Naive thymus-derived CD4-positive, alpha-beta T cell (primary cell): ENCODE results near the gene ORC6. TPM values are rescaled to one million over a fixed set of nuclear protein-coding genes. Genes with fewer than 3 reads are reported as not detected.

Experiments used
- ATAC-seq: fragments of 150-1000 bp; cut with Tn5 transposase; 2 replicates; pipeline ENCODE4 v1.10.0; 2021; ENCODE audit warnings: mild to moderate bottlenecking, moderate library complexity
- CTCF ChIA-PET: fragments of 350-600 bp; sonication (Branson Sonifier 250); formaldehyde crosslinking; loops from one replicate; lab custom pipeline; 2021; ENCODE audit warnings: antibody characterized with exemption; lab: Charles Lee
- POLR2A ChIA-PET: fragments of 350-600 bp; sonication (Branson Sonifier 250); formaldehyde crosslinking; loops from one replicate; lab custom pipeline; 2021; ENCODE audit warnings: antibody characterized with exemption, inconsistent platforms; lab: Charles Lee
- DNase-seq, 9 donors: peaks; one replicate each; pipeline versions ENCODE4 v3.0.0 to v3.0.0-alpha.2; 2020 to 2022; ENCODE audit warnings: mixed read lengths in 1 of 9
- H3K27ac ChIP-seq: one replicate; pipeline ENCODE4 v1.7.0; 2013; ENCODE audit warnings: mild to moderate bottlenecking, low read depth, low read length, moderate library complexity
- H3K27me3 ChIP-seq, 2 donors: one replicate each; pipeline ENCODE4 v1.7.0; 2013; ENCODE audit warnings: low read length in 2 of 2, mild to moderate bottlenecking in 2 of 2, moderate library complexity in 2 of 2; ENCODE audit not compliant: control insufficient read depth in 2 of 2, insufficient read depth in 2 of 2
- H3K36me3 ChIP-seq, 3 experiments: 1 replicate in 2 of 3; 2 replicates in 1 of 3; pipeline ENCODE4 v1.7.0; 2013; ENCODE audit warnings: low read length in 3 of 3, mild to moderate bottlenecking in 3 of 3, moderate library complexity in 1 of 3; ENCODE audit not compliant: insufficient read depth in 3 of 3, control insufficient read depth in 2 of 3
- H3K4me1 ChIP-seq, 2 donors: one replicate each; pipeline ENCODE4 v1.7.0; 2013; ENCODE audit warnings: low read length in 2 of 2, mild to moderate bottlenecking in 2 of 2, moderate library complexity in 1 of 2; ENCODE audit not compliant: control insufficient read depth in 2 of 2, insufficient read depth in 2 of 2
- H3K4me3 ChIP-seq: 2 replicates; pipeline ENCODE4 v1.7.0; 2013; ENCODE audit warnings: mild to moderate bottlenecking, low read length
- H3K9me3 ChIP-seq, 3 experiments: 1 replicate in 2 of 3; 2 replicates in 1 of 3; pipeline ENCODE4 v1.7.0; 2013; ENCODE audit warnings: low read length in 3 of 3; ENCODE audit not compliant: control insufficient read depth in 2 of 3
- H3K27ac Mint-ChIP-seq, 9 donors: one replicate each; pipeline ENCODE4 v1.8.0; 2020 to 2022; ENCODE audit warnings: mixed read lengths in 9 of 9, mild to moderate bottlenecking in 8 of 9, moderate library complexity in 5 of 9, inconsistent platforms in 2 of 9
- H3K27me3 Mint-ChIP-seq, 5 donors: one replicate each; pipeline ENCODE4 v1.8.0; 2021 to 2022; ENCODE audit warnings: mixed read lengths in 5 of 5, mild to moderate bottlenecking in 1 of 5
- H3K36me3 Mint-ChIP-seq, 5 donors: one replicate each; pipeline ENCODE4 v1.8.0; 2020 to 2022; ENCODE audit warnings: mixed read lengths in 5 of 5, mild to moderate bottlenecking in 3 of 5, inconsistent platforms in 1 of 5
- H3K4me1 Mint-ChIP-seq, 7 donors: one replicate each; pipeline ENCODE4 v1.8.0; 2020 to 2022; ENCODE audit warnings: mixed read lengths in 7 of 7, mild to moderate bottlenecking in 3 of 7, inconsistent platforms in 1 of 7
- H3K4me3 Mint-ChIP-seq, 10 donors: one replicate each; pipeline ENCODE4 v1.8.0; 2020 to 2022; ENCODE audit warnings: mild to moderate bottlenecking in 10 of 10, mixed read lengths in 10 of 10, moderate library complexity in 6 of 10, inconsistent platforms in 2 of 10
- H3K9me3 Mint-ChIP-seq, 11 donors: one replicate each; pipeline ENCODE4 v1.8.0; 2020 to 2022; ENCODE audit warnings: mixed read lengths in 11 of 11, mild to moderate bottlenecking in 4 of 11, inconsistent platforms in 1 of 11, moderate library complexity in 1 of 11
- intact Hi-C, 2 donors: fragments of 100-400 bp; cut with micrococcal nuclease; formaldehyde crosslinking; loops; one replicate each; pipeline ENCODE4 v1.15.1; 2023
- polyA plus RNA-seq, 2 donors: library from polyadenylated mRNA; unstranded; fragments of 300-500 nt; fragmentation: Illumina TruSeq; gene quantifications; one replicate each; pipeline ENCODE4 v1.2.3, GENCODE V29; 2021
- total RNA-seq, 6 experiments: library from RNA in 5 of 6; stranded (reverse) in 5 of 6; gene quantifications; 1 replicate in 5 of 6; 2 replicates in 1 of 6; pipeline ENCODE4 v1.2.3 and lab custom pipeline; 2021 to 2026

Gene ORC6
- total and polyA plus RNA-seq, 7 experiments from 2014 or later: 1.1 to 27.3 (median 3.6) TPM

- ChIA-PET CTCF (interaction anchor here (0.6 kb wide), 1 partner anchor 25 kb away, joined by 3 read pairs; no protein-coding TSS in a partner anchor), POLR2A (no interaction called here)
- no peaks in the 10 kb centered on the region for H3K27me3 ChIP-seq
- H3K27ac ChIP-seq: no peak overlapping the region
- DNase-seq (no peak), ATAC-seq (no peak)
- Mint-ChIP-seq H3K36me3 (no peaks in the 10 kb centered on the region), H3K9me3 (peaks cover 0 to 17% (median 5%) of the 10 kb centered on the region in 11 donors), H3K27me3 (no peaks in the 10 kb centered on the region), H3K4me1 (peaks cover 0 to 2% (median 0%) of the 10 kb centered on the region in 7 donors), H3K4me3 (no peak overlapping the region), H3K27ac (no peak overlapping the region)
- H3K4me3 ChIP-seq: no peak overlapping the region
- no peaks in the 10 kb centered on the region for H3K4me1 ChIP-seq
- intact Hi-C loops: no loop called here
- no peaks in the 10 kb centered on the region for H3K36me3 ChIP-seq
- no peaks in the 10 kb centered on the region for H3K9me3 ChIP-seq
Measured at GRCh38 chr16:46729326-46729995, 40.0 kb downstream of the ORC6 start.

DNA sequence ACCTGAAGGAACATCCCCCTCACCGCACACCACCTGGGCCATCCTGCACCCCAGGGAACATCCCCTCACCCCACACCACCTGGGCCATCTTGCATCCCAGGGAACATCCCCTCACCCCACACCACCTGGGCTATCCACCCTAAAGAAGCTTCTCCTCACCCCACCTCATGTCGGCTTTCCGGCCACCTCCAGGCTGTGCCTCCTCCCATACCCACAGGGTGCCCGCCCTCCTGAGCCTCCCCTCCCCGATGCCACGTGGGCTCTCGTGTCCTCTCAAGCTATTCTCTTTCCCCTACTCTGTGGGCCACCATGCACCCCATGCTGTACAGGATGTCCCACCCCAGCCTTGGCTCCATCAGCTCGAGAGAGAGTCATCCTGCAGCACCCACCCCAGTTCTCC is 40.7 kb downstream of the ORC6 start:
- ATAC-seq (peak; percentile 20), DNase-seq (no peak)
- Histone ChIP-seq H3K9me3 (no peaks in the 10 kb centered on the region), H3K4me1 (no peaks in the 10 kb centered on the region), H3K36me3 (no peaks in the 10 kb centered on the region), H3K4me3 (no peak overlapping the region), H3K27me3 (no peaks in the 10 kb centered on the region), H3K27ac (no peak overlapping the region)
- no peak overlapping the region for H3K4me3 Mint-ChIP-seq
- intact Hi-C loops: no loop called here
- no peaks in the 10 kb centered on the region for H3K27me3 Mint-ChIP-seq
- H3K4me1 Mint-ChIP-seq: peaks cover 0 to 2% (median 0%) of the 10 kb centered on the region in 7 donors
- POLR2A ChIA-PET: no interaction called here
- CTCF ChIA-PET: no interaction called here
- H3K27ac Mint-ChIP-seq: no peak overlapping the region
- H3K9me3 Mint-ChIP-seq: peaks cover 0 to 10% (median 4%) of the 10 kb centered on the region in 11 donors
- no peaks in the 10 kb centered on the region for H3K36me3 Mint-ChIP-seq

- H3K36me3 ChIP-seq: no peaks in the 10 kb centered on the region
- ChIA-PET CTCF (no interaction called here), POLR2A (no interaction called here)
- H3K27ac ChIP-seq: no peak overlapping the region
- no peaks in the 10 kb centered on the region for H3K4me1 ChIP-seq
- Mint-ChIP-seq H3K27ac (no peak overlapping the region), H3K9me3 (peaks cover 0 to 2% (median 0%) of the 10 kb centered on the region in 11 donors), H3K27me3 (no peaks in the 10 kb centered on the region), H3K4me1 (peaks cover 0 to 2% (median 0%) of the 10 kb centered on the region in 7 donors), H3K4me3 (no peak overlapping the region), H3K36me3 (no peaks in the 10 kb centered on the region)
- no peak for ATAC-seq
- DNase-seq: no peak
- H3K4me3 ChIP-seq: no peak overlapping the region
- H3K9me3 ChIP-seq: no peaks in the 10 kb centered on the region
- intact Hi-C loops: no loop called here
- H3K27me3 ChIP-seq: no peaks in the 10 kb centered on the region
Measured at GRCh38 chr16:46730801-46731690, 41.6 kb downstream of the ORC6 start.

DNA sequence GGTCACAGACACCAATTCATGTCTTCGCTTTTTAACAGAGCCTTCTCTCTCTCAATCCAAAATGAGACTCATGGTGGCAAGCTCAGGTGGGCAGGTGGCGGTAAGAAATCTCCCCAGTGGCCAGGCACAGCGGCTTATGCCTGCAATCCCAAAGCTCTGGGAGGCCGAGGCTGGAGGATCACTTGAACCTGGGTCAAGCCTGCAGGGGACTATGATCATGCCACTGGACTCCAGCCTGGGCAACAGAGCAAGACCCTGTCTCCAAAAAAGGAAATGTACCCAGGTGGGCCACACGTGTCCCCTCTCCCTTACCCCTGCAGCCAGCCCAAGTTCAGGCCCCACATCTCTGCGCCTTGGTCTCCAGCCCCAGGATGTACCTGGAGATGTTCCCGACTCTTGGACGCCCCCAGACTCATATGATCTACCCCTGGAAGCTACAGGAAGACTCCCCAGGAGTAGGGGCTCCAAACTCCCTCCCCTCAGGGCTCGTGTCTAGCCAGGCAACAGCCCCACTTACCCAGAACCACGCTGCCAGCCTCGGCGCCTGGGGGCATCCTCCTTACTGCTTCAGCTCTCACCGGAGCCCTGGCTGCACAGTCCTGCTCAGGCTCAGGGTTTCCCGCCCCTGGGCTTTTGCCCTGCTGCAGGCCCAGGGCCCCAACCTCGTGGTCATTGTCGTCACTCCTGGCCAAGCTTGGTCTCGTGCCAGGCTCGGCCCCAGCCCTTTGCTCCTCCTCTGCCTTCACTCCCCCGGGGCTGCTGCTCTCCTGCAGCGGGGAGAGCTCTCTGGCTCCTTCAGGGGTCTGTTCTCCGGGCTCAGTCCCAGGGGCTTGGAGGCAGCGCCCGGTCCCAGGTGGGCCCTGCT is 42.5 kb downstream of the ORC6 start:
- no peak overlapping the region for H3K27ac Mint-ChIP-seq
- H3K27me3 Mint-ChIP-seq: no peaks in the 10 kb centered on the region
- Histone ChIP-seq H3K27me3 (no peaks in the 10 kb centered on the region), H3K27ac (no peak overlapping the region), H3K9me3 (no peaks in the 10 kb centered on the region), H3K4me1 (no peaks in the 10 kb centered on the region), H3K4me3 (no peak overlapping the region), H3K36me3 (no peaks in the 10 kb centered on the region)
- ChIA-PET CTCF (no interaction called here), POLR2A (no interaction called here)
- no peaks in the 10 kb centered on the region for H3K9me3 Mint-ChIP-seq
- DNase-seq: no peak
- intact Hi-C loops: no loop called here
- no peaks in the 10 kb centered on the region for H3K36me3 Mint-ChIP-seq
- H3K4me1 Mint-ChIP-seq: peaks cover 0 to 1% (median 0%) of the 10 kb centered on the region in 7 donors
- no peak overlapping the region for H3K4me3 Mint-ChIP-seq
- ATAC-seq: no peak

DNA sequence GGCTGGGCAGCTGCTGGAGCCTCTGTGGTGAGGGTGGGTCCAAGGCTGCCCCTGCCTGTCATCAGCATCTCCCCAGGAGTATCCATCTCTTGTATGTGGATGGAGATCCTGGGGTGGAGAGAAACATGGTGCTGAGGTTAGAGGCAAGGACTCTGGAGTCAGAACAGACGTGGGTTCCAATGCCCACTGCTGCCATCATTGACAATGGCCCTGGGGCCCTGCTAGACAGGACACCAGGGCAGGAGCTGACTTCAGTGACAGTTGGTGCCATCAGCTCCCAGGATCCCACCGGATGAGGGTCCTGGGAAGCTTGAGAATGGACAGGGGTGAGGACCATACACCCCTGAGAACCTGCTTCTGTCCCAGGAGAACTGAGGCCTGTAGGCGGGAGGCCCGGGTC is 43.1 kb downstream of the ORC6 start:
- H3K27me3 ChIP-seq: no peaks in the 10 kb centered on the region
- Mint-ChIP-seq H3K4me1 (peaks cover 0 to 1% (median 0%) of the 10 kb centered on the region in 7 donors), H3K36me3 (no peaks in the 10 kb centered on the region), H3K27ac (no peak overlapping the region), H3K9me3 (no peaks in the 10 kb centered on the region), H3K27me3 (no peaks in the 10 kb centered on the region), H3K4me3 (no peak overlapping the region)
- DNase-seq (no peak), ATAC-seq (no peak)
- no peak overlapping the region for H3K27ac ChIP-seq
- H3K36me3 ChIP-seq: no peaks in the 10 kb centered on the region
- no peaks in the 10 kb centered on the region for H3K4me1 ChIP-seq
- H3K4me3 ChIP-seq: no peak overlapping the region
- intact Hi-C loops: no loop called here
- CTCF ChIA-PET: no interaction called here
- H3K9me3 ChIP-seq: no peaks in the 10 kb centered on the region
- POLR2A ChIA-PET: no interaction called here

DNA sequence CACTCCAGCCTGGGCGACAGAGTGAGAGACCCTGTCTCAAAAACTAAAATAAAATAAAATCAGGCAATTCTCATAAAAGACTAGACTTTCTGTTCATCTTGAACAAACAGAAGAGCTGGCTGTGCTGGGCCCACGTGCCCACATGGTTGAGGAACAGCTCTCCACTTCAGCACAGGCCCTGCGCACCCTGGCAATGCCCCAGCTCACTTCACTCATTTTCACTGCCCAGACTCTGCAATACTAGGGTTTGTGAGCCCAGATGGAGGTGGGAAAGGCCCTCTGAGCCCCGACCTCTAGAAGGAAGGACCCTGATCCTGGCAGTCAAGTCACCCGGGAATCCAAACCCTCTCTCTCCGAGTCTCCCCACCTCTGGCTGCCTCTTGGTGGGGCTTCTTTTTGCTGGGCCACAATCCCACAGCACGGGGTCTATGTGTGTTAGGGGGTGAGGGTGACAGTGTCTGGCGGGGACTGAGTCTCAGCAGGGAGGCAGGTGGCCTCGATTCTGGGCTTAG is 43.9 kb downstream of the ORC6 start:
- H3K9me3 ChIP-seq: no peaks in the 10 kb centered on the region
- H3K27ac ChIP-seq: no peak overlapping the region
- Mint-ChIP-seq H3K9me3 (no peaks in the 10 kb centered on the region), H3K27me3 (no peaks in the 10 kb centered on the region), H3K36me3 (no peaks in the 10 kb centered on the region), H3K4me1 (peaks cover 0 to 1% (median 0%) of the 10 kb centered on the region in 7 donors), H3K27ac (no peak overlapping the region), H3K4me3 (no peak overlapping the region)
- intact Hi-C loops: no loop called here
- ChIA-PET POLR2A (no interaction called here), CTCF (no interaction called here)
- DNase-seq: no peak
- H3K27me3 ChIP-seq: no peaks in the 10 kb centered on the region
- H3K4me1 ChIP-seq: no peaks in the 10 kb centered on the region
- H3K36me3 ChIP-seq: no peaks in the 10 kb centered on the region
- H3K4me3 ChIP-seq: no peak overlapping the region
- no peak for ATAC-seq
